ENCODE measurements around the gene DHTKD1. TPM values are rescaled to one million over a fixed set of nuclear protein-coding genes. Genes with fewer than 3 reads are reported as not detected.

DHTKD1 gene
- total and polyA plus RNA-seq, 2 of the 4 experiments (the other 2 are of a cell fraction), result 13.9 to 20.3 TPM

Small RNA genes lying within 50 kb of the gene (microRNA-seq; reads per million reads assigned to microRNA genes)
- 0 reads per million in 2 experiments for gene MIR548AK (ENCODE audit: insufficient read depth in 1 of 2, insufficient read length in 1 of 2, unreplicated experiment in 1 of 2)
- not detected for gene RNU6-88P (ENCODE audit: insufficient read depth, insufficient read length)

Small RNA genes lying within 50 kb of the gene (small RNA-seq; reads per million reads assigned to genes)
- gene MIR548AK (0 reads per million in 5 experiments), gene RNU6-88P (0 reads per million in 5 experiments)

Other genes starting within 250 kb of the DHTKD1 start
- gene PROSER2, start 245.6 kb upstream of the DHTKD1 start, total RNA-seq (2012; rRNA removed), result 1.4 TPM in 2 replicates
- gene PROSER2, start 245.6 kb upstream of the DHTKD1 start, polyA plus RNA-seq (2012; rRNA removed), result 2.0 and 2.1 TPM in 2 replicates
- 14.3 and 22.8 TPM in 2 replicates for gene UPF2, start 26.1 kb upstream of the DHTKD1 start, total RNA-seq (2012; rRNA removed)
- gene UPF2, start 26.1 kb upstream of the DHTKD1 start, polyA plus RNA-seq (2012; rRNA removed), result 8.0 and 9.2 TPM in 2 replicates
- 6.8 and 8.3 TPM in 2 replicates for gene SEC61A2, start 60.7 kb downstream of the DHTKD1 start, total RNA-seq (2012; rRNA removed)
- 8.2 and 10.3 TPM in 2 replicates for gene SEC61A2, start 60.7 kb downstream of the DHTKD1 start, polyA plus RNA-seq (2012; rRNA removed)
- 70.1 and 74.2 TPM in 2 replicates for gene NUDT5, start 126.9 kb downstream of the DHTKD1 start, total RNA-seq (2012; rRNA removed)
- 68.7 and 74.6 TPM in 2 replicates for gene NUDT5, start 126.9 kb downstream of the DHTKD1 start, polyA plus RNA-seq (2012; rRNA removed)
- 171 and 203 TPM in 2 replicates for gene CDC123, start 127.2 kb downstream of the DHTKD1 start, total RNA-seq (2012; rRNA removed)
- 100 and 108 TPM in 2 replicates for gene CDC123, start 127.2 kb downstream of the DHTKD1 start, polyA plus RNA-seq (2012; rRNA removed)

Data from IMR-90 (cell line).